Keratinocyte (primary cell): ENCODE measurements around the gene CREB5.

ENCODE experiments used
- EZH2 ChIP-seq: IDR thresholded peaks from one replicate; pipeline ENCODE4 v1.6.1; 2012; ENCODE audit warnings: inconsistent platforms, mild to moderate bottlenecking, low read length, moderate library complexity
- TF ChIP-seq, protein P1 (sequence below), 3 experiments: IDR thresholded peaks in 1 of 3; conservative IDR thresholded peaks in 1 of 3; optimal IDR thresholded peaks in 1 of 3; 2 replicates in 2 of 3; 3 replicates in 1 of 3; pipeline versions ENCODE3 to v1.5.1; 2011; ENCODE audit warnings: low read length in 3 of 3, mild to moderate bottlenecking in 3 of 3, moderate library complexity in 2 of 3, control low read depth in 1 of 3, inconsistent platforms in 1 of 3; ENCODE audit not compliant: insufficient read depth in 2 of 3; ENCODE audit errors: extremely low read depth in 1 of 3

DNA sequence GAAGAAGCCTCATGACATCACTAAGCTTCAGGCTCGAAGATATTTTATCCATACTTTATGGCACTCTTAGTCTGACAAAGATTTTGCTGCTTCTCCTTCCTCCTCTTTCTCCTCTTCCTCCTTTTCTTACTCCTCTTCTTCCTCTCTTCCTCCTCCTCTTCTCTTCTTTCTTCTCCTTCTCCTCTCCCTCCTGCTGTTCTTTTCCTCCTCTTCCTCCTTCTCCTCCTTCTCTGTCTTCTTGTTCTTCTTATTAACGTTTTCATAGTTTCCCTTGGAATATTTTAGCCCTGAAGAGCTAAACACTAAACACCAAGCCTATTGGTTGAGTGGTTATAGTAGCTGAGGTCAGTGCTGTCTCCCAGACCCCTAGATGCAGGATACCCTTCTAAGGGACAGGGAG, 137.7 kb downstream of the CREB5 start:
- TF ChIP-seq, protein P1, sequence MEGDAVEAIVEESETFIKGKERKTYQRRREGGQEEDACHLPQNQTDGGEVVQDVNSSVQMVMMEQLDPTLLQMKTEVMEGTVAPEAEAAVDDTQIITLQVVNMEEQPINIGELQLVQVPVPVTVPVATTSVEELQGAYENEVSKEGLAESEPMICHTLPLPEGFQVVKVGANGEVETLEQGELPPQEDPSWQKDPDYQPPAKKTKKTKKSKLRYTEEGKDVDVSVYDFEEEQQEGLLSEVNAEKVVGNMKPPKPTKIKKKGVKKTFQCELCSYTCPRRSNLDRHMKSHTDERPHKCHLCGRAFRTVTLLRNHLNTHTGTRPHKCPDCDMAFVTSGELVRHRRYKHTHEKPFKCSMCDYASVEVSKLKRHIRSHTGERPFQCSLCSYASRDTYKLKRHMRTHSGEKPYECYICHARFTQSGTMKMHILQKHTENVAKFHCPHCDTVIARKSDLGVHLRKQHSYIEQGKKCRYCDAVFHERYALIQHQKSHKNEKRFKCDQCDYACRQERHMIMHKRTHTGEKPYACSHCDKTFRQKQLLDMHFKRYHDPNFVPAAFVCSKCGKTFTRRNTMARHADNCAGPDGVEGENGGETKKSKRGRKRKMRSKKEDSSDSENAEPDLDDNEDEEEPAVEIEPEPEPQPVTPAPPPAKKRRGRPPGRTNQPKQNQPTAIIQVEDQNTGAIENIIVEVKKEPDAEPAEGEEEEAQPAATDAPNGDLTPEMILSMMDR (optimal IDR thresholded peaks at IDR 0.05 in 1 of 3, IDR thresholded peaks at IDR 0.05 in 1 of 3, conservative IDR thresholded peaks at IDR 0.05 in 1 of 3; ENCODE audit: extremely low read depth in 1 of 3, insufficient read depth in 2 of 3, low read length in 3 of 3), result no peak
- no peak for TF ChIP-seq EZH2
